ENCODE measurements around the gene MADCAM1. TPM values are rescaled to one million over a fixed set of nuclear protein-coding genes. Genes with fewer than 3 reads are reported as not detected.

MADCAM1 gene
- total and polyA plus RNA-seq, 10 of the 15 experiments (the other 5 are each of a cell fraction or from before 2014, with no cell fraction given), result 0.06 to 0.32 (median 0.31) TPM; not detected in 5

- Histone ChIP-seq H3K4me3 (peak overlapping the region; percentile 61), H2AFZ (ENCODE audit: control insufficient read depth, low read depth, low read length) (peak overlapping the region; percentile 99)
- WGBS (ENCODE audit: insufficient coverage, insufficient replicate concordance, low lambda C conversion rate, missing lambda C conversion rate), result 1% methylated on average over 59 of the region's 103 CpGs
- TF ChIP-seq MAX (IDR thresholded peaks at IDR 0.05; ENCODE audit: low read depth, low read length), result peak; percentile 17; the same call in 1 of the 2 replicates
- TF ChIP-seq BHLHE40 (IDR thresholded peaks at IDR 0.05; ENCODE audit: borderline replicate concordance in 1 of 2, low read depth in 2 of 2, low read length in 1 of 2), result peak in 1 of 2 experiments; percentile 50; a peak in 2 of 4 replicates
- peak; percentile 37; the same call in 1 of the 2 replicates for TF ChIP-seq NR2C1 (IDR thresholded peaks at IDR 0.05)
- peak; percentile 86 for TF ChIP-seq NRF1 (conservative IDR thresholded peaks at IDR 0.05; ENCODE audit: low read depth, low read length)
- TF ChIP-seq USF2 (IDR thresholded peaks at IDR 0.05; ENCODE audit: borderline replicate concordance, low read depth, low read length), result no peak
- TF ChIP-seq LARP7 (IDR thresholded peaks at IDR 0.05), result peak; percentile 85
- TF ChIP-seq KAT2A (conservative IDR thresholded peaks at IDR 0.05; ENCODE audit: control insufficient read depth, low read depth, low read length), result no peak
- no peak for TF ChIP-seq E2F4 (IDR thresholded peaks at IDR 0.05; ENCODE audit: low read depth, low read length)
- peak; percentile 91 for TF ChIP-seq GATAD2B (conservative IDR thresholded peaks at IDR 0.05; ENCODE audit: low read depth)
- peak; percentile 67 for TF ChIP-seq POLR2A (IDR thresholded peaks at IDR 0.05; ENCODE audit: low read depth, low read length)
- peak; percentile 40; the same call in 1 of the 2 replicates for TF ChIP-seq ZNF687 (IDR thresholded peaks at IDR 0.05)
- TF ChIP-seq NR2F1 (conservative IDR thresholded peaks at IDR 0.05), result peak; percentile 79; the same call in 1 of the 2 replicates
- peak; percentile 78 for TF ChIP-seq SIX5 (IDR thresholded peaks at IDR 0.05; ENCODE audit: low read depth, low read length, severe bottlenecking)
- TF ChIP-seq ZNF217 (IDR thresholded peaks at IDR 0.05), result peak; percentile 67
These were observed 34.9 kb downstream of the MADCAM1 start for GRCh38 chr19:531009-531752.

More at GRCh38 chr19:531009-531752, 34.9 kb downstream of the MADCAM1 start:
- ATAC-seq (peak; percentile 78), DNase-seq (ENCODE audit: low read depth, low spot score) (no peak), FAIRE-seq (no peak)
- H3K27ac ChIP-seq (ENCODE audit: control insufficient read depth, insufficient read depth), result peak overlapping the region; percentile 65
- CTCF ChIA-PET, result interaction anchor here (0.7 to 7.4 kb wide), 5 partner anchors 21 to 284 kb away, joined by 3 to 42 read pairs (median 4); partner anchors contain the start of gene TPGS1
- no peaks in the 10 kb centered on the region for H3K27me3 ChIP-seq (replicated peaks in 1 of 2; ENCODE audit: control insufficient read depth in 2 of 2, insufficient read depth in 2 of 2, low read length in 1 of 2)
- RAD21 ChIA-PET (ENCODE audit: unreplicated experiment), result interaction anchor here (0.8 to 2.4 kb wide), 4 partner anchors 20 to 44 kb away, joined by 4 to 17 read pairs (median 8); no protein-coding TSS in a partner anchor
- no TSS peak for BruUV-seq (replicated peaks)
- peaks cover 27% of the 10 kb centered on the region for H3K79me2 ChIP-seq (ENCODE audit: control insufficient read depth, insufficient read depth, low read length)
- peak overlapping the region; percentile 65 for H3K9ac ChIP-seq (ENCODE audit: control insufficient read depth, insufficient read depth, low read length)
- no peaks in the 10 kb centered on the region; the same call in 2 of the 3 replicates for H3K9me3 ChIP-seq (replicated peaks; ENCODE audit: control insufficient read depth, insufficient read depth, low read length)
- POLR2A ChIA-PET, result interaction anchor here (0.5 to 2.9 kb wide), 9 partner anchors 9 to 79 kb away, joined by 3 to 13 read pairs (median 3); partner anchors contain the start of genes BSG and TPGS1
- H3K4me2 ChIP-seq (ENCODE audit: control insufficient read depth, insufficient read depth), result peak overlapping the region; percentile 89
- in situ Hi-C loops (cut with MboI), result no loop called here
- H3K36me3 ChIP-seq (ENCODE audit: control insufficient read depth in 2 of 2, insufficient read depth in 2 of 2, low read length in 1 of 2), result peaks cover 0 to 2% of the 10 kb centered on the region in 2 experiments; a peak in 3 of 4 replicates
- no peaks in the 10 kb centered on the region for H4K20me1 ChIP-seq (ENCODE audit: control insufficient read depth, insufficient read depth)
- intact Hi-C loops (cut with micrococcal nuclease; ENCODE audit: unreplicated experiment), result loop anchor here (5.0 kb wide), 1 partner anchor 41 kb away; the partner anchor contains the start of gene BSG
- SMC1A ChIA-PET (ENCODE audit: uncharacterized antibody, unreplicated experiment), result interaction anchor here (0.6 to 2.9 kb wide), 4 partner anchors 20 to 190 kb away, joined by 3 to 20 read pairs (median 8); no protein-coding TSS in a partner anchor
- H3K4me1 ChIP-seq (ENCODE audit: control insufficient read depth, insufficient read depth, low read length), result peaks cover 8% of the 10 kb centered on the region
